Right lobe of liver (tissue), 4 donors: Measurements from ENCODE around the gene FBXO39.

Experiments
- CTCF ChIP-seq, 4 donors: fragments of 200-600 bp in 3 of 4; fragments of 450-650 bp in 1 of 4; IDR thresholded peaks; one replicate each; pipeline versions ENCODE4 v1.5.1 to v1.8.0; 2016 to 2022; ENCODE audit warnings: antibody characterized with exemption in 4 of 4, mild to moderate bottlenecking in 2 of 4
- POLR2A ChIP-seq: fragments of 450-650 bp; IDR thresholded peaks from one replicate; pipeline ENCODE4 v1.6.1; 2017; ENCODE audit warnings: antibody characterized with exemption, mild to moderate bottlenecking
- donor health status: DM: no; HTN: no; CAD: no.
- donor health status: DM: no; HTN: no; CAD: no.
- donor health status: DM: no; HTN: yes; CAD: no.

GRCh38 chr17:6752068-6752909 is 23.7 kb upstream of the FBXO39 start:
- TF ChIP-seq POLR2A (peak; percentile 83), CTCF (IDR thresholded peaks at IDR 0.05) (peak in 2 of 4 donors; percentile 7 to 32)
